Caco-2 (cell line): ENCODE data around the gene CDR2. TPM values are rescaled to one million over a fixed set of nuclear protein-coding genes. Genes with fewer than 3 reads are reported as not detected.
A peak's percentile ranks its signal among the peaks of the same experiment; 100 is the strongest.

Experiments
- BruUV-seq: library from RNA; stranded (reverse); fragments of 400-500 nt; replicated peaks from 2 replicates; lab custom pipeline; 2021; lab: Mats Ljungman, UMichigan
- CTCF ChIA-PET: fragments of 300-600 bp; sonication (Branson Sonifier 250); formaldehyde crosslinking; loops from one replicate; lab custom pipeline; 2022; ENCODE audit warnings: antibody characterized with exemption; lab: Charles Lee
- POLR2A ChIA-PET: fragments of 300-600 bp; sonication (Branson Sonifier 250); formaldehyde crosslinking; loops from one replicate; lab custom pipeline; 2022; ENCODE audit warnings: antibody characterized with exemption; lab: Charles Lee
- DNase-seq, 2 experiments: peaks; one replicate each; pipeline versions ENCODE4 v3.0.0 to v3.0.0-alpha.2; 2020 to 2022
- H3K27me3 ChIP-seq: replicated peaks from 2 replicates; pipeline ENCODE4 v1.6.0; 2011; ENCODE audit warnings: low read length; ENCODE audit not compliant: control insufficient read depth, insufficient read depth
- H3K36me3 ChIP-seq: 2 replicates; pipeline ENCODE4 v1.5.1; 2011; ENCODE audit warnings: low read length; ENCODE audit not compliant: control insufficient read depth, insufficient read depth
- H3K4me1 ChIP-seq: fragments of 250-450 bp; sonication (Bioruptor Pico); 2 replicates; pipeline ENCODE4 v1.5.1; 2020; ENCODE audit warnings: mild to moderate bottlenecking
- H3K4me3 ChIP-seq: 2 replicates; pipeline ENCODE4 v1.5.1; 2011; ENCODE audit warnings: low read depth, mild to moderate bottlenecking, control low read depth, low read length
- H3K9me3 ChIP-seq: fragments of 250-450 bp; sonication (Bioruptor Pico); 2 replicates; pipeline ENCODE4 v1.5.1; 2020; ENCODE audit warnings: mild to moderate bottlenecking, moderate library complexity
- H3K27ac Mint-ChIP-seq: one replicate; pipeline ENCODE4 v1.8.0; 2022; ENCODE audit warnings: mixed read lengths; ENCODE audit not compliant: unreplicated experiment
- H3K27me3 Mint-ChIP-seq: one replicate; pipeline ENCODE4 v1.8.0; 2022; ENCODE audit warnings: mixed read lengths; ENCODE audit not compliant: insufficient read depth, unreplicated experiment
- H3K36me3 Mint-ChIP-seq: one replicate; pipeline ENCODE4 v1.8.0; 2022; ENCODE audit warnings: mild to moderate bottlenecking, mixed read lengths; ENCODE audit not compliant: insufficient read depth, unreplicated experiment
- H3K4me1 Mint-ChIP-seq: one replicate; pipeline ENCODE4 v1.8.0; 2022; ENCODE audit warnings: low read depth, mixed read lengths; ENCODE audit not compliant: unreplicated experiment
- H3K4me3 Mint-ChIP-seq: one replicate; pipeline ENCODE4 v1.8.0; 2022; ENCODE audit warnings: mild to moderate bottlenecking, moderate library complexity, mixed read lengths; ENCODE audit not compliant: unreplicated experiment
- H3K9me3 Mint-ChIP-seq: one replicate; pipeline ENCODE4 v1.8.0; 2022; ENCODE audit warnings: mixed read lengths; ENCODE audit not compliant: unreplicated experiment
- intact Hi-C: fragments of 100-400 bp; cut with micrococcal nuclease; formaldehyde crosslinking; loops from one replicate; pipeline ENCODE4 v1.10.0; 2022; ENCODE audit not compliant: unreplicated experiment
- total RNA-seq: library from RNA; stranded (reverse); gene quantifications from 2 replicates; pipeline ENCODE4 v1.2.3, GENCODE V29; 2022
- TF ChIP-seq, protein P1 (sequence below), 2 experiments: fragments of 200-600 bp in 1 of 2; IDR thresholded peaks; 1 replicate in 1 of 2; 2 replicates in 1 of 2; pipeline versions ENCODE4 v1.5.1 to v1.8.0; 2011 to 2022; ENCODE audit warnings: antibody characterized with exemption in 1 of 2, control low read depth in 1 of 2, inconsistent platforms in 1 of 2, low read depth in 1 of 2, low read length in 1 of 2, mild to moderate bottlenecking in 1 of 2, moderate library complexity in 1 of 2; ENCODE audit not compliant: insufficient read depth in 1 of 2, severe bottlenecking in 1 of 2, unreplicated experiment in 1 of 2

CDR2 gene
- total RNA-seq, 1 experiment from 2014 or later = 24.3 TPM

DNA sequence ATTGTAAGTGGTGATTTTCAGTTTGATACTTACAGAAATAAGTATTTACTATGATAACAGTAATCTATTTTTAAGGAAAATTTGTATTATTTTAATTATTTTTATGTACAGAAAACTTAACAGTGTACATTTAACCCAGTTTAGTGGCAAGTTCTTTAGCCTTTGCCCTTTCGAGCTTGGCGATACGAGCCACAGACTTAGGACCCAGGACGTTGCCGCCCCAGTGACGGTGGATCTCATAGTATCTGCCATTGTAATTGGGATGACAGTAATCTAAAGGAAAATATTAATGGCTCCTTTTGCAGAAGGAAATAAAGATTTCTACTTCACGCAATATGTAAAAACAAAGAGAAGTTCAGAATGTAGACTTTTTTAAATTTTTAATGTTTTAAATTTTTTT lies 5.2 kb upstream of the CDR2 start:
- peaks cover 6% of the 10 kb centered on the region for H3K4me1 Mint-ChIP-seq
- no peaks in the 10 kb centered on the region for H3K27me3 Mint-ChIP-seq
- intact Hi-C loops = no loop called here
- BruUV-seq = no TSS peak
- H3K36me3 ChIP-seq = no peaks in the 10 kb centered on the region
- CTCF ChIA-PET = no interaction called here
- H3K27me3 ChIP-seq = no peaks in the 10 kb centered on the region
- H3K9me3 Mint-ChIP-seq = no peaks in the 10 kb centered on the region
- DNase-seq = no peak
- H3K4me1 ChIP-seq = no peaks in the 10 kb centered on the region
- H3K36me3 Mint-ChIP-seq = peaks cover 2% of the 10 kb centered on the region
- H3K4me3 ChIP-seq = no peak overlapping the region
- TF ChIP-seq, protein P1, sequence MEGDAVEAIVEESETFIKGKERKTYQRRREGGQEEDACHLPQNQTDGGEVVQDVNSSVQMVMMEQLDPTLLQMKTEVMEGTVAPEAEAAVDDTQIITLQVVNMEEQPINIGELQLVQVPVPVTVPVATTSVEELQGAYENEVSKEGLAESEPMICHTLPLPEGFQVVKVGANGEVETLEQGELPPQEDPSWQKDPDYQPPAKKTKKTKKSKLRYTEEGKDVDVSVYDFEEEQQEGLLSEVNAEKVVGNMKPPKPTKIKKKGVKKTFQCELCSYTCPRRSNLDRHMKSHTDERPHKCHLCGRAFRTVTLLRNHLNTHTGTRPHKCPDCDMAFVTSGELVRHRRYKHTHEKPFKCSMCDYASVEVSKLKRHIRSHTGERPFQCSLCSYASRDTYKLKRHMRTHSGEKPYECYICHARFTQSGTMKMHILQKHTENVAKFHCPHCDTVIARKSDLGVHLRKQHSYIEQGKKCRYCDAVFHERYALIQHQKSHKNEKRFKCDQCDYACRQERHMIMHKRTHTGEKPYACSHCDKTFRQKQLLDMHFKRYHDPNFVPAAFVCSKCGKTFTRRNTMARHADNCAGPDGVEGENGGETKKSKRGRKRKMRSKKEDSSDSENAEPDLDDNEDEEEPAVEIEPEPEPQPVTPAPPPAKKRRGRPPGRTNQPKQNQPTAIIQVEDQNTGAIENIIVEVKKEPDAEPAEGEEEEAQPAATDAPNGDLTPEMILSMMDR (IDR thresholded peaks at IDR 0.05; ENCODE audit: insufficient read depth in 1 of 2, low read depth in 1 of 2, low read length in 1 of 2, severe bottlenecking in 1 of 2, unreplicated experiment in 1 of 2) = no peak
- H3K4me3 Mint-ChIP-seq = no peak overlapping the region
- no peaks in the 10 kb centered on the region for H3K9me3 ChIP-seq
- POLR2A ChIA-PET = no interaction called here
- no peak overlapping the region for H3K27ac Mint-ChIP-seq

- Mint-ChIP-seq H3K4me1 (peaks cover 15% of the 10 kb centered on the region), H3K27me3 (no peaks in the 10 kb centered on the region), H3K9me3 (no peaks in the 10 kb centered on the region), H3K27ac (no peak overlapping the region), H3K4me3 (no peak overlapping the region), H3K36me3 (peaks cover 22% of the 10 kb centered on the region)
- Histone ChIP-seq H3K9me3 (no peaks in the 10 kb centered on the region), H3K4me3 (no peak overlapping the region), H3K36me3 (no peaks in the 10 kb centered on the region), H3K4me1 (peaks cover 16% of the 10 kb centered on the region), H3K27me3 (no peaks in the 10 kb centered on the region)
- no TSS peak for BruUV-seq
- ChIA-PET POLR2A (no interaction called here), CTCF (interaction anchor here (0.8 to 1.7 kb wide), 2 partner anchors 10 to 55 kb away, joined by 3 to 5 read pairs; no protein-coding TSS in a partner anchor)
- DNase-seq = no peak
- TF ChIP-seq, protein P1 (IDR thresholded peaks at IDR 0.05; ENCODE audit: insufficient read depth in 1 of 2, low read depth in 1 of 2, low read length in 1 of 2, severe bottlenecking in 1 of 2, unreplicated experiment in 1 of 2) = no peak
- intact Hi-C loops = no loop called here
These were observed 1.7 kb upstream of the CDR2 start for GRCh38 chr16:22375963-22376640.

- Mint-ChIP-seq H3K9me3 (no peaks in the 10 kb centered on the region), H3K4me1 (peaks cover 15% of the 10 kb centered on the region), H3K27ac (peak overlapping the region; percentile 96), H3K36me3 (peaks cover 30% of the 10 kb centered on the region), H3K4me3 (peak overlapping the region; percentile 99), H3K27me3 (no peaks in the 10 kb centered on the region)
- ChIA-PET POLR2A (interaction anchor here (0.9 to 1.1 kb wide), 2 partner anchors 22 to 78 kb away, joined by 3 to 5 read pairs; partner anchors contain the start of gene POLR3E), CTCF (interaction anchor here (0.8 to 1.7 kb wide), 3 partner anchors 10 to 54 kb away, joined by 3 to 5 read pairs (median 3); no protein-coding TSS in a partner anchor)
- intact Hi-C loops = no loop called here
- peak overlapping the region; percentile 67 for H3K4me3 ChIP-seq
- peaks cover 24% of the 10 kb centered on the region for H3K4me1 ChIP-seq
- no peaks in the 10 kb centered on the region for H3K9me3 ChIP-seq
- TSS peak; percentile 60 for BruUV-seq
- DNase-seq = no peak
- TF ChIP-seq, protein P1 (IDR thresholded peaks at IDR 0.05; ENCODE audit: insufficient read depth in 1 of 2, low read depth in 1 of 2, low read length in 1 of 2, severe bottlenecking in 1 of 2, unreplicated experiment in 1 of 2) = no peak
- H3K27me3 ChIP-seq = no peaks in the 10 kb centered on the region
- no peaks in the 10 kb centered on the region for H3K36me3 ChIP-seq
These were observed 921 bp upstream of the CDR2 start for GRCh38 chr16:22375117-22375962.
